ENCODE measurements around the gene GJC1.

GRCh38 chr17:44844390-44844830 is 14.3 kb upstream of the GJC1 start:
- peak in 1 of 2 donors; percentile 13 for TF ChIP-seq CTCF (conservative IDR thresholded peaks at IDR 0.05 in 1 of 2, IDR thresholded peaks at IDR 0.05 in 1 of 2; ENCODE audit: low read depth in 1 of 2, low read length in 2 of 2)
- no peak for TF ChIP-seq EZH2 (IDR thresholded peaks at IDR 0.05; ENCODE audit: low read length, missing control alignments)
